ENCODE data around the gene CACNA1C.

The CACNA1C gene

DNA sequence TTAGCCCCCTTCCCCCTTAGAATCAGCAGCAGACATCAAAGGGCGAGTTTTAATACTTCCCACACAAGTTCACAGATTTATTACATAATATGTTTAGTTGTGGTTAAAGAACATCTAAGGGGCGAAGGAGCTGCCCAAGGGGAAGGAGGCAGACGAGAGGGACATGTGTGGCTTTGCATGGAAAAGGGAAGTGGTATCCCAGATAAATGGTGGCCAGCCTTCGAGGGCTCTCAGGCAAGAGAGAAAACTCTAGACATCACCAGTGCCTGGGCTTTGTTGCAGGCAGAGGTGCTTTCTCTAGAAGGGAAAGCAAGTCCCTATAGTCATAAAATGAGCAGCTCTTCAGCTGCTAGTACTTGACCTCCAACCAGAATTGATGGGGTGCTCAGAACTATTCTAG is 121.2 kb downstream of the CACNA1C start:
- no peak for DNase-seq

DNA sequence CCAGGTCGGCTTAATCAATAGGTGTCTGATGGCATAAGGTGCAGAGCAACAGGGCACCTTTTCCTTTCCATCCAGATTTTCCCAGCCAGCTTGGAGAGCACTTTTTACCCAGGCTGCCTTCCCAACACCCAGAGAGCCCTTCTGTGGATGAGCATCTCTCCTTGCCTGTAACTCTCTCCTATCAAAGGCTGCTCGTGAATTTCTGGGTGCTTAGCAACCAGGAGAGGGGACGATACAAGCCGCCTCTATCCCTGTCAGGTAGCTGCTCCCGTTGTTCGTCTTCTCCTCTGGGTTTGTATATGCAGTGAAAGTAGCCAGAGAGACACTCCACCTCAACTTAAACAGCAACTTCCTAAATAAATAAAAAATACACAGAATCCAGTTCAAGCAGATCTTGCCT is 124.2 kb downstream of the CACNA1C start:
- no peak for DNase-seq

- DNase-seq = no peak
These were observed 125.0 kb downstream of the CACNA1C start for GRCh38 chr12:2177751-2178150.

DNA sequence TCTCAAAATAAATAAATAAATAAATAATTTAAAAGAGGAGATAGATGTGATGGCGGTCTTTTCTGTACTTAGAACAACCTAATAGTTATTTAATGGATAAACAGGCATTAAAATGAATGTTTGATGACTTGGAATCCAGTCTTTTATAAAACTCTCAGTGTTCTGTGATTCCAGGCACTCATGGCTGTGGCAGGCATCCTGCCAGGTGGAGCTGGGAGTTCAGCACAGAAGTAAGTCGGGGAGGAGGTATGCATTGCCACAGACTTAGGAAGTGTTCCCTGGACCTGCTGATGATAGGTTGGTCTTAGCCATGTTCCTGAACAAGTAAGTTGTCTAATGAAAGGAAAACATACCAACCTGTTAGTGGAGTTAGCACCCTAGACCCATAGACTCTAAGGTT is 126.3 kb downstream of the CACNA1C start:
- DNase-seq = no peak

GRCh38 chr12:2179953-2180736 is 127.4 kb downstream of the CACNA1C start:
- no peak for DNase-seq

GRCh38 chr12:2180737-2181082 is 127.9 kb downstream of the CACNA1C start:
- DNase-seq = no peak

- DNase-seq = no peak
These were observed 131.1 kb downstream of the CACNA1C start for GRCh38 chr12:2183556-2184541.

GRCh38 chr12:2185751-2186341 is 133.1 kb downstream of the CACNA1C start:
- no peak for DNase-seq

- no peak for DNase-seq
These were observed 134.6 kb downstream of the CACNA1C start for GRCh38 chr12:2187195-2187945.

DNA sequence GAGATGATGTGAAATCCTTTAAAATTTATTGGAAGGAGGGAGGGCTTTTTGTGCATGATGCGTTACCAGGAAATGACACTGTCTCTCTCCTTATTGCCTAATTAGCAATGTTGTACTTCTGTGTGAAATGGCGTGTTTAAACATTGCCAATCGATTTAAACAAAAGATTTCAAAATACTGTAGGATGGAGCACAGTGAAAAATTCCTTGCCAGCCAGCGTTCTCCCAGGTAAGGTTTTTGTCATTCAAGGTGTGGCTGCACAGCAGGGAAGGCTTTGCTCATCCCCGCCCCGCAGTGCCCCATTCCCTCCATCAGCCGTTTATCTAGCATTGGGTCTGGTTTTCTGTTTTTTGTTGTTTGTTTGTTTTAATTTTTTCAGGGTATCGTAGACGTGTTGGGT is 137.3 kb downstream of the CACNA1C start:
- no peak for DNase-seq

DNA sequence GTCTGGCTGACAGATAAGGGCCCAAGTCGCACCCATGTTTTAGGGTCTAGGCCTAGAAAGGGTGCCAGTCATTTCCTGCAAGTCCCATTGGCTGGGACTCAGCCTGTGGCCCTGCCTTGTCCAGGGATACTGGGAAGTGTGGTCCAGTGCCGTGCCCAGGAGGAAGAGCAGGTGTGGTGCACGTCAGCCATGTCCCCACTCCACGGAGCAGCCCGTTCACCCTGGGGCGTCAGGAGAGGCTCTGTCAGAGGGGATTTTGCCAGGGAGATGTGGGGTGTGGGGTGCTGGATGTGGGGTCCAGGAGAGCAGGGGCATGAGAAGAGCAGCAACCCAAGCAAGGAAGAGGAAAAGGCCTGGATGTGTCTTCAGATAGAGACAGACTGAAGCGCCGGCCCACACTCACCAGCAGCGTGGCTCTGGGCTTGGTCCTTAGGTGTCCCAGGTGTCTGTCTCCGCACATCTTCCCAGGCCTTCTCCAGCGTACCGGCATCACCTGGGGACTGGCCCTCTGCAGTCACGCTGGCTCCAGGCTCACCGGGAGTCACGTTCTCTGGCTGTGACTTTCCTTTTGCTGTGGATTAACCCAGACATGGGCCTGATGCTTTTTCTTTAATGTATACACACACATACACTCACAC is 138.2 kb downstream of the CACNA1C start:
- DNase-seq = no peak

- no peak for DNase-seq
These were observed 138.9 kb downstream of the CACNA1C start for GRCh38 chr12:2191534-2192153.

- no peak for DNase-seq
These were observed 139.4 kb downstream of the CACNA1C start for GRCh38 chr12:2192231-2192630.

DNA sequence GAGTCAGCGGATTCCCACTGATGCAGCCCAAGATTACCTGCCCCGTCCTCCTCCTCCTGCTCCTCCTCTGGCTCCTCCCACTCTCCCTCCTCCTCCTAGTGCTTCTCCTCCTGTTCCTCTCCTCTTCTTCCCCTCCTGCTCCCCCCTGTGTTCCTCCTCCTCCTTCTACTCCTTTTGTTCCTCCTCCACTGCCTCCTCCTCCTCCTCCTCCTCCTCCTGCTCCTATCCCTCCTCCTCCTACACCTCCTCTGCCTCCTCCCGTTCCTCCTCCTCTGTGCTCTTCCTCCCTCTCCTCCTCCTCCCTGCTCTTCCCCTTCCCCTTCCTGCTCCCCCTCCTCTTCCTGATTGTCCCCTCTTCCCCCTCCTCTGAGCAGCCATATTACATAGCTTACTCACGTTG is 141.3 kb downstream of the CACNA1C start:
- DNase-seq = no peak

GRCh38 chr12:2194571-2194970 is 141.8 kb downstream of the CACNA1C start:
- DNase-seq = no peak

GRCh38 chr12:2195085-2195484 is 142.3 kb downstream of the CACNA1C start:
- no peak for DNase-seq

DNA sequence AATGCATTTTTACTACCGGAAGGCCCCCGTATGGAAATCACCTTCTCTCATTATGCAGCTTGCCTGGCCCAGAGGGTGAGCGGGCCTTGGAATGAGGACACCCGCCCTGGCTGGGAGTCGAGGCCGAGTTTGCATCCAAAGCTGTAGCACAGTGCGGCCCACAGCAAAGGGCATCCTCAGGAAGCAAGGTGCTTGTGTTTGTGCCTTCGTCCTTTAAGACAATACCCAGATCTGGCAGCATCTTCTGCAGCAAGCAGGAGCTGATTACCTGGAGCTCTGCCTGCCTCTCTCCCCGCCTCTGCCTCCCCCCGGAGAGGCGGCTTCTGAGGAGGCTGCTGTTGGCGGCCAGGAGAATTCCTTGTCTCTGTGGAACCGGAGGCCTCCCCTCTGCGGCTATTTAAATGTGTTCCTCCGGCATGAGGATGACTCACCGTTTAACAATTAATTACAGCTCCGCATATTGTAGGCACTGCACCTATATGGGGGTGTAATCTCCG is 145.3 kb downstream of the CACNA1C start:
- no peak for DNase-seq

DNA sequence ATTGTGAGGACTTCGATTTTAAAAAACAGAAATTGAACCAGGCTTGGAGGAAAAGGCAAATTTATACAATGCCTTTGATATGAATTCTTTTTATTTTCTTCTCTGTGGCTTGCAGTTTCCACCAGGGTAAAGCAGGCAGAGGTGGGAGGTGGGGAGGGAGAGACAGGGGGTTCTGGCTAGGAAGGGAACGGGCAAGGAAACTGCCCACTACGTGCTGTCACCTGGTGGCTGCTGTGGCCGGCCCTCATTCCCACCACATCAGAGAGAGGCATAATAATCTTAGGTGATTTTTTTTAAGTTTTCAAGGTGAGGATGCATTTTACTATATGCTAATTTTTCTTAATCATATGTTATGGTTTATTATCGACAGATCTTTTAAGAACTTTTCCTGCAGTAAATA is 145.8 kb downstream of the CACNA1C start:
- DNase-seq = no peak

DNA sequence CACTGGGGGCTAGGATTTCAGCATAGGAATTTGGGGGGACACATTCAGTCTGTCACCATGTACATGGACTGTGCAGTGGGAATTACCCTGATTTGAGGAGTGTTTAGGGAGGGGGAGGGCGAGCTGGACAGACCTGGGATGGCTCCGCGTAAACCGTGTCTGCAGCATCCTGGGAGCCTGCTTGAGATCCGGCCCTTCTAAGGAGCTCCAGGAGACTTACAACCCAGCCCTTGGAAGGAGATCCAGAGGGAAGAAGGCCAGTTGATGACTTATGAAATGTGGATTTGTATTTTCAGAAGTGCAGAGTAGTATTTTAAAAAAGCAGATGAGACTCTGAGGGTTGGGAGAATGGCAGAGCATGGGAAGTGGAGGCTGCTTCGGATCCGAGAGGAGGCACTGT is 153.2 kb downstream of the CACNA1C start:
- no peak for DNase-seq

GRCh38 chr12:2208837-2209635 is 156.2 kb downstream of the CACNA1C start:
- DNase-seq = no peak

- DNase-seq = no peak
These were observed 158.3 kb downstream of the CACNA1C start for GRCh38 chr12:2211119-2211518.

Data from stimulated activated naive CD4-positive, alpha-beta T cell treated with Interleukin-2 at 50 U/mL for 16 hours (primary cell).